Lower leg skin (tissue), 4 donors: Measurements from ENCODE around the gene CDKL4. TPM values are rescaled to one million over a fixed set of nuclear protein-coding genes. Genes with fewer than 3 reads are reported as not detected.
"Not testable (repeated sequence)": the region's sequence is repeated elsewhere in the genome, so short reads cannot be mapped to it uniquely, and the experiment has no call there.

Source experiments
- DNase-seq, 2 donors: peaks; one replicate each; pipeline ENCODE4 v3.0.0-alpha.2; 2019; ENCODE audit warnings: low spot score in 2 of 2
- H3K4me3 ChIP-seq: fragments of 200-600 bp; sonication (generic); 2 replicates; pipeline ENCODE4 v1.5.1; 2017; ENCODE audit warnings: mild to moderate bottlenecking, low read depth; ENCODE audit not compliant: poor library complexity, severe bottlenecking
- POLR2A ChIP-seq, 2 donors: fragments of 450-650 bp; IDR thresholded peaks; one replicate each; pipeline ENCODE4 v1.6.1; 2016 to 2017; ENCODE audit warnings: antibody characterized with exemption in 2 of 2, mild to moderate bottlenecking in 1 of 2, moderate library complexity in 1 of 2
- WGBS, 2 donors: methylation state at CpG; one replicate each; pipeline ENCODE4 v1.1.5; 2018; 5-methylcytosine and 5-hydroxymethylcytosine counted together
- intact Hi-C: fragments of 100-400 bp; cut with DNase I; formaldehyde crosslinking; loops from one replicate; pipeline ENCODE4 v1.15.0; 2023; ENCODE audit warnings: low total_unique reads
- total RNA-seq, 4 donors: library from RNA; depleted of rRNA; stranded (reverse); fragments of >200 nt; gene quantifications; one replicate each; pipeline ENCODE4 v1.1.0, GENCODE V29; 2016
- TF ChIP-seq, protein P1 (sequence below), 3 donors: fragments of 450-650 bp; IDR thresholded peaks; one replicate each; pipeline ENCODE4 v1.5.1; 2016; ENCODE audit warnings: antibody characterized with exemption in 3 of 3, mild to moderate bottlenecking in 3 of 3, moderate library complexity in 2 of 3

CDKL4 gene
- total RNA-seq, 4 donors from 2014 or later: 0.74 to 1.1 TPM; not detected in 2

DNA sequence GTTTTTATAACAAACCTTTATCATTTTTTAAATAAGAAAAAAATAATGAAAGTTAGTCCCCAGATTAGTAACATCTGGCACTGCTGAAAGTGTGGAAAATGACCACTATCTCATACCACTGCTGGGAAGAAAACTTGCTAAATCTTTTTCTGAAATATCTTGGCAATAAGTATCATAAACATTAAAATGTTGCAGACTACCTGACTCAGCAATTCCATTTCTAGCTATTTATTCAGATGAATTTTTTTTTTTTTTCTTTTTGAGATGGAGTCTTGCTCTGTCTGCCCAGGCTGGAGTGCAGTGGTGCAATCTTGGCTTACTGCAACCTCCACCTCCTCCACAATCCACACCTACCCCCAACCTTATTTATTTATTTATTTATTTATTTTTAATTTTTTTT lies 87.7 kb downstream of the CDKL4 start:
- TF ChIP-seq, protein P1, sequence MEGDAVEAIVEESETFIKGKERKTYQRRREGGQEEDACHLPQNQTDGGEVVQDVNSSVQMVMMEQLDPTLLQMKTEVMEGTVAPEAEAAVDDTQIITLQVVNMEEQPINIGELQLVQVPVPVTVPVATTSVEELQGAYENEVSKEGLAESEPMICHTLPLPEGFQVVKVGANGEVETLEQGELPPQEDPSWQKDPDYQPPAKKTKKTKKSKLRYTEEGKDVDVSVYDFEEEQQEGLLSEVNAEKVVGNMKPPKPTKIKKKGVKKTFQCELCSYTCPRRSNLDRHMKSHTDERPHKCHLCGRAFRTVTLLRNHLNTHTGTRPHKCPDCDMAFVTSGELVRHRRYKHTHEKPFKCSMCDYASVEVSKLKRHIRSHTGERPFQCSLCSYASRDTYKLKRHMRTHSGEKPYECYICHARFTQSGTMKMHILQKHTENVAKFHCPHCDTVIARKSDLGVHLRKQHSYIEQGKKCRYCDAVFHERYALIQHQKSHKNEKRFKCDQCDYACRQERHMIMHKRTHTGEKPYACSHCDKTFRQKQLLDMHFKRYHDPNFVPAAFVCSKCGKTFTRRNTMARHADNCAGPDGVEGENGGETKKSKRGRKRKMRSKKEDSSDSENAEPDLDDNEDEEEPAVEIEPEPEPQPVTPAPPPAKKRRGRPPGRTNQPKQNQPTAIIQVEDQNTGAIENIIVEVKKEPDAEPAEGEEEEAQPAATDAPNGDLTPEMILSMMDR (IDR thresholded peaks at IDR 0.05): no peak
- TF ChIP-seq POLR2A (IDR thresholded peaks at IDR 0.05): no peak
- no peak for DNase-seq

GRCh38 chr2:39155573-39155972 lies 88.2 kb downstream of the CDKL4 start:
- WGBS, 2 donors: 87 to 91% methylated on average over 4 of the region's 4 CpGs
- H3K4me3 ChIP-seq, DNase-seq, intact Hi-C loops: not testable (repeated sequence)

More for the DNA sequence above, 87.7 kb downstream of the CDKL4 start:
- intact Hi-C loops: no loop called here
- no peak overlapping the region for H3K4me3 ChIP-seq

DNA sequence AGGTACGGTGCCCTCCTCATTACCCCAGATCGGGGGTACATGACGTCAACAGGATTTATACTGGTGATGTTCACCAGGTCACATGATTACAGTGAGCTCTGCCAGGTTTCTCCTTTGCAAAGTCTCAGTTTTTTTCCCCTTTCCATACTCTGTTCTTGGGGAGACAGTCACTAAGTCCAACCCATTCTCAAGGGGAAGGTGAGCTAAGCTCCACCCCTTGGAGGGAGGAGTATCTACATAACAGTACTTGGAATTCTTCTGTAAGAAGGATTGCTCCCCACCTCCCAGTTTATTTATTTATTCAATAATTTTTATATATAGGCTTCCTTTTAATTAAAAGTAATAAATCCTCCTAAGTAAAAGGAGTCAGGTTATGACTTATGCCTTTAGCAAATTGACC lies 88.8 kb downstream of the CDKL4 start:
- no peak for TF ChIP-seq POLR2A (IDR thresholded peaks at IDR 0.05)
- TF ChIP-seq, protein P1 (IDR thresholded peaks at IDR 0.05): no peak
- H3K4me3 ChIP-seq: no peak overlapping the region
- WGBS, 2 donors: 79 to 81% methylated on average over 3 of the region's 3 CpGs
- DNase-seq: no peak
- intact Hi-C loops: no loop called here

DNA sequence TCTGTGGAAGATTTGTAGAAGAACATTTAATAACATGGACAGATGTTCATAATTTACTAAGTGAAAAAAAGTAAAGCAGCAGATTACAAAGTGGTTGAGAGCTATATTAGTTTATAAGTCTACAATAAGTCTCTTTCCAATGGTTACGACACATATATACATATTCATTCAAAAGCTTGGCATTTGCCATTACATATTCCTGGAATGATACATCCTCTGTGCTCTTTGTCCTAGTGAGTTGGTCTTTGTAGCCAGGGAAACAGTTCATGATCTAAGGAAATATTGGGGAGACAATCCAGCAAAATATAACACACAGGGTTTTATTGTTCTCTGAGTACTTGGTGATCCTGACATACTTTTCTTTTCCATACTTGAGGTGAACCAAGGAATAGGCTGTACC lies 90.5 kb downstream of the CDKL4 start:
- intact Hi-C loops: no loop called here
- TF ChIP-seq POLR2A (IDR thresholded peaks at IDR 0.05): no peak
- TF ChIP-seq, protein P1 (IDR thresholded peaks at IDR 0.05): no peak
- no peak for DNase-seq

GRCh38 chr2:39152504-39152903 lies 91.3 kb downstream of the CDKL4 start:
- TF ChIP-seq POLR2A (IDR thresholded peaks at IDR 0.05): no peak
- TF ChIP-seq, protein P1 (IDR thresholded peaks at IDR 0.05): no peak
- intact Hi-C loops: no loop called here
- no peak for DNase-seq
- H3K4me3 ChIP-seq: no peak overlapping the region
- WGBS, 2 donors: 70 to 88% methylated on average over 2 of the region's 2 CpGs

More for the DNA sequence above, 90.5 kb downstream of the CDKL4 start:
- H3K4me3 ChIP-seq: no peak overlapping the region
- WGBS, 2 donors: 70 to 73% methylated on average over 1 of the region's 1 CpG

DNA sequence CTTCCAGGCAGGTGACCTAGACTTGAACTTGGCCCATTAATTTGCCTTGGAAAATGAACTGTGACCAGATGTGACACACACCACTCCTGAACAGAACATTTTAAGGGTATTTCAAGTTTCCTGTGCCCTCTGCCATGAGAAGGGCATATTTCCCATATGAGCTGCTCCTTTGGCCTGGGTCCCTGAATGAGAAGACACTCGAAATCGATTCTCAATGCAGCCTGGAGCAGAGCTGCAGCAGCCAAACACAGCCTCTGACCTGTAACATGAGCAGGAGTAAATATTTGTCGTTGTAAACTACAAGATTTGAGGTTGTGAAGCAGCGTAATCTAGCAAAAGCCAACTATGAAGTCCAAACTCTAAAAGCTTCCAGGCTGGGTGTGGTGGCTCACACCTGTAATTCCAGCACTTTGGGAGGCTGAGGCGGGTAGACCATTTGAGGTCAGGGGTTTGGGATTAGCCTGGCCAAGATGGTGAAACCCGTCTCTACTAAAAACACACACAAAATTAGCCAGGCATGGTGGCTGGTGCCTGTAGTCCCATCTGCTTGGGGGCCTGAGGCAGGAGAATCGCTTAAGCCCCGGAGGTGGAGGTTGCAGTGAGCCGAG lies 92.8 kb downstream of the CDKL4 start:
- WGBS, 2 donors: 76 to 84% methylated on average over 9 of the region's 9 CpGs
- H3K4me3 ChIP-seq: no peak overlapping the region
- TF ChIP-seq, protein P1 (IDR thresholded peaks at IDR 0.05): no peak
- TF ChIP-seq POLR2A (IDR thresholded peaks at IDR 0.05): no peak
- intact Hi-C loops: no loop called here
- no peak for DNase-seq
